Measurements from ENCODE around the gene DAW1. TPM values are rescaled to one million over a fixed set of nuclear protein-coding genes. Genes with fewer than 3 reads are reported as not detected.

The DAW1 gene
- total RNA-seq, 4 donors from 2014 or later = 1.4 TPM; not detected in 3

GRCh38 chr2:227849906-227850305 lies 21.5 kb upstream of the DAW1 start:
- WGBS, 2 donors = 14 to 36% methylated on average over 1 of the region's 1 CpG
- no peak for DNase-seq
- Histone ChIP-seq H3K27me3 (no peaks in the 10 kb centered on the region), H3K4me3 (no peak overlapping the region), H3K4me1 (peaks cover 3 to 48% (median 10%) of the 10 kb centered on the region in 3 donors), H3K36me3 (no peaks in the 10 kb centered on the region), H3K9me3 (no peaks in the 10 kb centered on the region), H3K27ac (no peak overlapping the region)
- TF ChIP-seq POLR2A (IDR thresholded peaks at IDR 0.05) (no peak), CTCF (IDR thresholded peaks at IDR 0.05) (no peak)
- intact Hi-C loops (cut with DNase I) = no loop called here

- no peaks in the 10 kb centered on the region for H3K9me3 ChIP-seq
- DNase-seq = no peak
- no peaks in the 10 kb centered on the region for H3K36me3 ChIP-seq
- intact Hi-C loops (cut with DNase I) = no loop called here
- peak overlapping the region in 1 of 4 donors; percentile 2 for H3K27ac ChIP-seq
- H3K27me3 ChIP-seq = no peaks in the 10 kb centered on the region
- H3K4me1 ChIP-seq = peaks cover 3 to 41% (median 10%) of the 10 kb centered on the region in 3 donors
- H3K4me3 ChIP-seq = no peak overlapping the region
- 37 to 67% methylated on average over 3 to 4 of the region's 4 CpGs for WGBS, 2 donors
- TF ChIP-seq CTCF (IDR thresholded peaks at IDR 0.05) = no peak
- TF ChIP-seq POLR2A (IDR thresholded peaks at IDR 0.05) = no peak
Measured at GRCh38 chr2:227853204-227853629, 18.2 kb upstream of the DAW1 start.

- Histone ChIP-seq H3K9me3 (no peaks in the 10 kb centered on the region), H3K27me3 (no peaks in the 10 kb centered on the region), H3K27ac (peak overlapping the region in 1 of 4 donors; percentile 2), H3K4me1 (peaks cover 3 to 35% (median 10%) of the 10 kb centered on the region in 3 donors), H3K36me3 (no peaks in the 10 kb centered on the region), H3K4me3 (no peak overlapping the region)
- intact Hi-C loops (cut with DNase I) = no loop called here
- 56 to 70% methylated on average over 6 of the region's 6 CpGs for WGBS, 2 donors
- TF ChIP-seq POLR2A (IDR thresholded peaks at IDR 0.05) (no peak), CTCF (IDR thresholded peaks at IDR 0.05) (no peak)
- DNase-seq = no peak
Measured at GRCh38 chr2:227853765-227854271, 17.6 kb upstream of the DAW1 start.

GRCh38 chr2:227855440-227855839 lies 16.0 kb upstream of the DAW1 start:
- intact Hi-C loops (cut with DNase I) = no loop called here
- Histone ChIP-seq H3K27ac (no peak overlapping the region), H3K9me3 (no peaks in the 10 kb centered on the region), H3K4me3 (no peak overlapping the region), H3K27me3 (no peaks in the 10 kb centered on the region), H3K4me1 (peaks cover 0 to 27% (median 13%) of the 10 kb centered on the region in 3 donors), H3K36me3 (no peaks in the 10 kb centered on the region)
- WGBS, 2 donors = 33 to 36% methylated on average over 3 of the region's 3 CpGs
- DNase-seq = no peak
- TF ChIP-seq CTCF (IDR thresholded peaks at IDR 0.05) (no peak), POLR2A (IDR thresholded peaks at IDR 0.05) (no peak)

GRCh38 chr2:227856697-227857096 lies 14.7 kb upstream of the DAW1 start:
- H3K27me3 ChIP-seq = no peaks in the 10 kb centered on the region
- H3K4me3 ChIP-seq = no peak overlapping the region
- H3K9me3 ChIP-seq = no peaks in the 10 kb centered on the region
- WGBS, 2 donors = 89 to 93% methylated on average over 2 of the region's 2 CpGs
- H3K27ac ChIP-seq = no peak overlapping the region
- peaks cover 0 to 37% (median 17%) of the 10 kb centered on the region in 3 donors for H3K4me1 ChIP-seq
- intact Hi-C loops (cut with DNase I) = no loop called here
- no peaks in the 10 kb centered on the region for H3K36me3 ChIP-seq
- TF ChIP-seq CTCF (IDR thresholded peaks at IDR 0.05) (no peak), POLR2A (IDR thresholded peaks at IDR 0.05) (no peak)
- DNase-seq = no peak

Measured in esophagus squamous epithelium (tissue), 5 donors.